K562 (cell line): ENCODE measurements around the gene GLIS1. TPM values are rescaled to one million over a fixed set of nuclear protein-coding genes. Genes with fewer than 3 reads are reported as not detected.

Source experiments
- ATAC-seq: fragments of 200-7000 bp; cut with Tn5 transposase; 3 replicates; pipeline ENCODE4 v1.9.1; 2020; ENCODE audit warnings: moderate library complexity
- BruUV-seq: library from RNA; stranded (reverse); fragments of 400-500 nt; replicated peaks from 2 replicates; lab custom pipeline; 2021; lab: Mats Ljungman, UMichigan
- CTCF ChIA-PET: fragments of 300-600 bp; formaldehyde crosslinking; extraction: SDS; loops from one replicate; lab custom pipeline; 2021; ENCODE audit warnings: low intra/inter-chr PET ratio; lab: Yijun Ruan, JAX
- POLR2A ChIA-PET: fragments of 300-600, 350-650 bp; sonication (Branson Sonifier 250); formaldehyde crosslinking; extraction: SDS; loops from one replicate; lab custom pipeline; 2021; ENCODE audit warnings: antibody characterized with exemption, inconsistent platforms; lab: Yijun Ruan, JAX
- DNase-seq, 4 experiments: peaks; one replicate each; pipeline versions ENCODE4 v3.0.0 to v3.0.0-alpha.2; 2011 to 2018; ENCODE audit warnings: low spot score in 3 of 4, mixed read lengths in 3 of 4; ENCODE audit errors: extremely low read depth in 1 of 4
- FAIRE-seq: peaks from 2 replicates; lab custom pipeline; 2011; peaks lifted over from hg19 to GRCh38; lab: Jason Lieb, UNC
- H2AFZ ChIP-seq: 2 replicates; pipeline ENCODE4 v1.6.0; 2011; ENCODE audit warnings: low read depth, low read length, control low read depth, inconsistent platforms
- H3K27ac ChIP-seq: fragments of 200-600 bp; 3 replicates; pipeline ENCODE4 v1.8.0; 2011; ENCODE audit warnings: low read depth, mild to moderate bottlenecking, control low read depth, inconsistent platforms, low read length, moderate library complexity, mixed read lengths; ENCODE audit errors: extremely low read depth
- H3K27me3 ChIP-seq, 2 experiments: fragments of 300-600 bp in 1 of 2; 2 replicates in 1 of 2; 3 replicates in 1 of 2; pipeline versions ENCODE4 v1.6.0 to v1.8.0; 2011; ENCODE audit warnings: inconsistent platforms in 2 of 2, low read length in 2 of 2, mild to moderate bottlenecking in 1 of 2, mixed read lengths in 1 of 2, moderate library complexity in 1 of 2; ENCODE audit not compliant: control insufficient read depth in 2 of 2, insufficient read depth in 2 of 2
- H3K36me3 ChIP-seq: fragments of 300-600 bp; 3 replicates; pipeline ENCODE4 v1.8.0; 2011; ENCODE audit warnings: mild to moderate bottlenecking, low read length, inconsistent platforms; ENCODE audit not compliant: control insufficient read depth, insufficient read depth
- H3K4me1 ChIP-seq, 2 experiments: fragments of 200-600 bp in 1 of 2; replicated peaks in 1 of 2; 2 replicates in 1 of 2; 3 replicates in 1 of 2; pipeline versions ENCODE4 v1.5.1 to v1.8.0; 2011; ENCODE audit warnings: inconsistent platforms in 2 of 2, low read length in 2 of 2, mild to moderate bottlenecking in 1 of 2, mixed read lengths in 1 of 2, moderate library complexity in 1 of 2; ENCODE audit not compliant: control insufficient read depth in 2 of 2, insufficient read depth in 2 of 2
- H3K4me2 ChIP-seq: 2 replicates; pipeline ENCODE4 v1.6.1; 2011; ENCODE audit warnings: low read length, control low read depth, inconsistent platforms, mixed read lengths; ENCODE audit not compliant: insufficient read depth
- H3K4me3 ChIP-seq: fragments of 200-600 bp; sonication (generic), shearing (Covaris generic); 2 replicates; pipeline ENCODE4 v1.5.1; 2016; ENCODE audit warnings: control low read depth, inconsistent platforms
- H3K79me2 ChIP-seq: fragments of 200-600 bp; 3 replicates; pipeline ENCODE4 v1.8.0; 2011; ENCODE audit warnings: low read length, inconsistent platforms; ENCODE audit not compliant: control insufficient read depth, insufficient read depth
- H3K9ac ChIP-seq, 2 experiments: 2 replicates each; pipeline versions ENCODE4 v1.6.0 to v1.6.1; 2011; ENCODE audit warnings: low read depth in 2 of 2, low read length in 2 of 2, control low read depth in 1 of 2, inconsistent platforms in 1 of 2, mild to moderate bottlenecking in 1 of 2, mixed read lengths in 1 of 2; ENCODE audit not compliant: insufficient read depth in 1 of 2
- H3K9me1 ChIP-seq: one replicate; pipeline ENCODE4 v1.6.0; 2011; ENCODE audit warnings: inconsistent platforms, mild to moderate bottlenecking, low read length, moderate library complexity; ENCODE audit not compliant: control insufficient read depth, insufficient read depth
- H3K9me3 ChIP-seq: replicated peaks from 2 replicates; pipeline ENCODE4 v1.5.1; 2011; ENCODE audit warnings: low read depth, low read length, inconsistent platforms; ENCODE audit not compliant: control insufficient read depth, insufficient read depth
- H4K20me1 ChIP-seq: replicated peaks from 2 replicates; pipeline ENCODE4 v1.6.1; 2011; ENCODE audit warnings: low read length, inconsistent platforms, mixed read lengths; ENCODE audit not compliant: control insufficient read depth, insufficient read depth
- GABPA ChIP-seq: fragments of 200-800 bp; sonication (Bioruptor generic); conservative IDR thresholded peaks from 2 replicates; pipeline ENCODE4 v1.6.1; 2016; ENCODE audit warnings: low read depth, missing genetic modification characterization, missing compliant biosample characterization
- KLF16 ChIP-seq: IDR thresholded peaks from 2 replicates; pipeline ENCODE4 v1.6.1; 2016; ENCODE audit warnings: antibody characterized with exemption
- NFE2 ChIP-seq: IDR thresholded peaks from 2 replicates; pipeline ENCODE4 v1.6.1; 2014; ENCODE audit warnings: antibody characterized with exemption, low read depth
- RBM17 ChIP-seq: fragments of 200-400 bp; formaldehyde crosslinking; IDR thresholded peaks from 2 replicates; pipeline ENCODE4 v1.6.1; 2017; ENCODE audit warnings: low read depth, mild to moderate bottlenecking, low read length, borderline replicate concordance
- RFX5 ChIP-seq: IDR thresholded peaks from 2 replicates; pipeline ENCODE4 v1.6.1; 2011; ENCODE audit warnings: low read depth, mild to moderate bottlenecking, improper control_type of control experiment, low read length
- ZFX ChIP-seq: sonication (generic); formaldehyde crosslinking; IDR thresholded peaks from 2 replicates; pipeline ENCODE4 v1.8.0; 2022; ENCODE audit warnings: mild to moderate bottlenecking, missing genetic modification reagents, moderate library complexity
- ZNF324 ChIP-seq: fragments of 250-450 bp; sonication (Bioruptor Pico); IDR thresholded peaks from 2 replicates; pipeline ENCODE4 v1.4.0; 2020; ENCODE audit warnings: mild to moderate bottlenecking
- ZNF57 ChIP-seq: fragments of 450-650 bp; formaldehyde crosslinking; IDR thresholded peaks from 2 replicates; pipeline ENCODE4 v1.4.0; 2020; ENCODE audit warnings: mild to moderate bottlenecking, moderate library complexity
- in situ Hi-C: fragments of 300-500 bp; cut with MboI; formaldehyde crosslinking; loops from 4 replicates; pipeline ENCODE4 v1.15.0; 2018; ENCODE audit warnings: inconsistent platforms, mixed read lengths
- intact Hi-C: fragments of 100-400 bp; cut with micrococcal nuclease; formaldehyde crosslinking; loops from 2 replicates; pipeline ENCODE4 v1.14.2; 2022
- polyA plus RNA-seq, 8 experiments: library from polyadenylated mRNA; depleted of rRNA in 4 of 8; stranded (reverse) in 5 of 8; unstranded in 3 of 8; fragments of >200 nt; fragmentation: Nextera tagmentation in 2 of 8; fragmentation: Illumina TruSeq in 1 of 8; extraction: Ambion mirVana in 2 of 8; extraction: Trizol in 1 of 8; gene quantifications; 2 replicates each; pipeline versions ENCODE4 v1.2.1 to v1.2.3, GENCODE V29; 2011 to 2014; ENCODE audit warnings: inconsistent platforms in 1 of 8, missing spikeins in 1 of 8
- total RNA-seq, 7 experiments: library from RNA; depleted of rRNA in 6 of 7; stranded (reverse); fragments of >200 nt in 6 of 7; fragmentation: Illumina TruSeq in 2 of 7; extraction: Trizol in 2 of 7; gene quantifications; 2 replicates each; pipeline versions ENCODE4 v1.2.1 to v1.2.3, GENCODE V29; 2011 to 2021; ENCODE audit warnings: low replicate concordance in 1 of 7
- TF ChIP-seq, protein P1 (sequence below): sonication (generic); formaldehyde crosslinking; IDR thresholded peaks from 2 replicates; pipeline ENCODE4 v1.8.1; 2022; ENCODE audit warnings: missing genetic modification reagents
- TF ChIP-seq, protein P2 (sequence below), 2 experiments: IDR thresholded peaks in 1 of 2; conservative IDR thresholded peaks in 1 of 2; 2 replicates each; pipeline ENCODE4 v1.6.1; 2016; ENCODE audit warnings: low read depth in 2 of 2, mild to moderate bottlenecking in 1 of 2, missing compliant biosample characterization in 1 of 2, missing genetic modification characterization in 1 of 2, moderate library complexity in 1 of 2
- TF ChIP-seq, protein P3 (sequence below): sonication (generic); formaldehyde crosslinking; IDR thresholded peaks from 2 replicates; pipeline ENCODE4 v1.8.0; 2023; ENCODE audit warnings: missing genetic modification reagents, mild to moderate bottlenecking, borderline replicate concordance

The GLIS1 gene
- total and polyA plus RNA-seq, 9 of the 15 experiments (the other 6 are each of a cell fraction or from before 2014, with no cell fraction given) = not detected

DNA sequence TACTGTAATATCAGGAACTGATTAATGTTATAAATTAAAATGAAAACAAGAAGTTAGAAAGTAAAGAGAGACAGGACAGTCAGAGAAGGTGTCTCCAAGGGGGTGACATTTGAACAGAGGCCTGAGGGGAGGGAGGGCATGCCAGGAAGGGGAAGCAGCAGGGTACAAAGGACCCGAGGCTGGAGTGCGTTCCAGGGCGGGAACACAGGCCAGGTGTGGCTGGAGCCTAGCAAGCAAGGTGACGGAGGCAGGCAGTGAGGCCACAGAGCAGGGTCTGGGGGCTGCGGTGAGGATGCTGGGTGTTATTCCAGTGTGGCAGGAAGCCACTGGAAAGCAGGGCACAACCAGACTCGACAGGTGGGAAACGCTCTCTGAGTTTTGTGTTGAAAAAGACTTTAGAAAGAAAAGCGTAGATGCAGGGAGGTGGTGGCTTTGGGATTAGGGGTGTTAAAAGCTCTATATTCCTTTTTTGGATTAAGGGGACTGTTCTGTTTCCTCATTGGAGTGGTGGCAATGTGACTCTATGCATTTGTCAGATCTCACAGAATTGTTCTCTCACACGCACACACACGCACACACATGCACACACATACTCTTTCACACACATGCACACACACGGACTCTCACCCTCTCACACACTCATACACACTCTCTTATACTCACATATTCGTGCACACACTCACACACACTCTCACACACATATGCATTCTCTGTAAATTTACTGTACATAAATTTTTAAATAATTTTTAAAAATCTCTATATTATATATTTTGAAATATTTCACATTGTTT, 124.5 kb downstream of the GLIS1 start (continued):
- TF ChIP-seq, protein P1, sequence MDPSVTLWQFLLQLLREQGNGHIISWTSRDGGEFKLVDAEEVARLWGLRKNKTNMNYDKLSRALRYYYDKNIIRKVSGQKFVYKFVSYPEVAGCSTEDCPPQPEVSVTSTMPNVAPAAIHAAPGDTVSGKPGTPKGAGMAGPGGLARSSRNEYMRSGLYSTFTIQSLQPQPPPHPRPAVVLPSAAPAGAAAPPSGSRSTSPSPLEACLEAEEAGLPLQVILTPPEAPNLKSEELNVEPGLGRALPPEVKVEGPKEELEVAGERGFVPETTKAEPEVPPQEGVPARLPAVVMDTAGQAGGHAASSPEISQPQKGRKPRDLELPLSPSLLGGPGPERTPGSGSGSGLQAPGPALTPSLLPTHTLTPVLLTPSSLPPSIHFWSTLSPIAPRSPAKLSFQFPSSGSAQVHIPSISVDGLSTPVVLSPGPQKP (CRISPR knock-in tag) = no peak
- TF ChIP-seq ZNF324 (CRISPR knock-in tag) (no peak), KLF16 (no peak), NFE2 (no peak)
- TF ChIP-seq, protein P2, sequence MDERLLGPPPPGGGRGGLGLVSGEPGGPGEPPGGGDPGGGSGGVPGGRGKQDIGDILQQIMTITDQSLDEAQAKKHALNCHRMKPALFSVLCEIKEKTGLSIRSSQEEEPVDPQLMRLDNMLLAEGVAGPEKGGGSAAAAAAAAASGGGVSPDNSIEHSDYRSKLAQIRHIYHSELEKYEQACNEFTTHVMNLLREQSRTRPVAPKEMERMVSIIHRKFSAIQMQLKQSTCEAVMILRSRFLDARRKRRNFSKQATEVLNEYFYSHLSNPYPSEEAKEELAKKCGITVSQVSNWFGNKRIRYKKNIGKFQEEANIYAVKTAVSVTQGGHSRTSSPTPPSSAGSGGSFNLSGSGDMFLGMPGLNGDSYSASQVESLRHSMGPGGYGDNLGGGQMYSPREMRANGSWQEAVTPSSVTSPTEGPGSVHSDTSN (CRISPR knock-in tag; IDR thresholded peaks at IDR 0.05; ENCODE audit: low read depth) = no peak
- TF ChIP-seq, protein P2 (tag; conservative IDR thresholded peaks at IDR 0.05; ENCODE audit: low read depth) = no peak

DNA sequence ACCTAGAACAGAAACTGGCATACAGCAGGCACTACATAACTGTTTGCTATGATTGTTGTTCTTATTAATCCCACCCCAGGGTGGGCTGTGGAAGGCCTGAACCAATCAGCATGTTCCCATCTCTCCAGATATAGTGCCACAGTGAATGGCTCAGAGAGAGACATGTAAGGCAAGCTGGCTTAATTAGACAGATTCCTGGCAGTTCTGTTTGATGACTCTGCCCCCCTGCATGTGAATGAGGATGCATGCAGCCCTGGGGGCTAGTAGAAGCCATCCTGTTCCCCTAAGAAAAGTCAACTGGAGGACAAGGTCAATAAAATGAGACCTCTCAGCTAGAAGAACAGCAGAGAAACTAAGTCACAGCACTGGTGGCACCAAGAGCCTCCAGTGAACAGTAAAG, 130.3 kb downstream of the GLIS1 start:
- ChIA-PET POLR2A (no interaction called here), CTCF (no interaction called here)
- Histone ChIP-seq H3K4me1 (peaks cover 0 to 4% of the 10 kb centered on the region in 2 experiments; a peak in 2 of 5 replicates), H3K9ac (no peak overlapping the region), H3K4me3 (no peak overlapping the region), H3K79me2 (no peaks in the 10 kb centered on the region), H3K9me1 (no peaks in the 10 kb centered on the region), H3K27me3 (peaks cover 5 to 29% of the 10 kb centered on the region in 2 experiments; a peak in 4 of 5 replicates), H3K4me2 (no peak overlapping the region), H3K36me3 (no peaks in the 10 kb centered on the region), H3K27ac (no peak overlapping the region), H3K9me3 (no peaks in the 10 kb centered on the region), H4K20me1 (no peaks in the 10 kb centered on the region; the same call in 1 of the 2 replicates), H2AFZ (no peak overlapping the region)
- ATAC-seq (no peak), DNase-seq (no peak), FAIRE-seq (no peak)
- intact Hi-C loops (no loop called here), in situ Hi-C loops (no loop called here)
- no TSS peak for BruUV-seq
- no peak for TF ChIP-seq ZFX (CRISPR knock-in tag)
- no peak for TF ChIP-seq ZNF57 (CRISPR knock-in tag)
- no peak for TF ChIP-seq GABPA
- TF ChIP-seq, protein P3, sequence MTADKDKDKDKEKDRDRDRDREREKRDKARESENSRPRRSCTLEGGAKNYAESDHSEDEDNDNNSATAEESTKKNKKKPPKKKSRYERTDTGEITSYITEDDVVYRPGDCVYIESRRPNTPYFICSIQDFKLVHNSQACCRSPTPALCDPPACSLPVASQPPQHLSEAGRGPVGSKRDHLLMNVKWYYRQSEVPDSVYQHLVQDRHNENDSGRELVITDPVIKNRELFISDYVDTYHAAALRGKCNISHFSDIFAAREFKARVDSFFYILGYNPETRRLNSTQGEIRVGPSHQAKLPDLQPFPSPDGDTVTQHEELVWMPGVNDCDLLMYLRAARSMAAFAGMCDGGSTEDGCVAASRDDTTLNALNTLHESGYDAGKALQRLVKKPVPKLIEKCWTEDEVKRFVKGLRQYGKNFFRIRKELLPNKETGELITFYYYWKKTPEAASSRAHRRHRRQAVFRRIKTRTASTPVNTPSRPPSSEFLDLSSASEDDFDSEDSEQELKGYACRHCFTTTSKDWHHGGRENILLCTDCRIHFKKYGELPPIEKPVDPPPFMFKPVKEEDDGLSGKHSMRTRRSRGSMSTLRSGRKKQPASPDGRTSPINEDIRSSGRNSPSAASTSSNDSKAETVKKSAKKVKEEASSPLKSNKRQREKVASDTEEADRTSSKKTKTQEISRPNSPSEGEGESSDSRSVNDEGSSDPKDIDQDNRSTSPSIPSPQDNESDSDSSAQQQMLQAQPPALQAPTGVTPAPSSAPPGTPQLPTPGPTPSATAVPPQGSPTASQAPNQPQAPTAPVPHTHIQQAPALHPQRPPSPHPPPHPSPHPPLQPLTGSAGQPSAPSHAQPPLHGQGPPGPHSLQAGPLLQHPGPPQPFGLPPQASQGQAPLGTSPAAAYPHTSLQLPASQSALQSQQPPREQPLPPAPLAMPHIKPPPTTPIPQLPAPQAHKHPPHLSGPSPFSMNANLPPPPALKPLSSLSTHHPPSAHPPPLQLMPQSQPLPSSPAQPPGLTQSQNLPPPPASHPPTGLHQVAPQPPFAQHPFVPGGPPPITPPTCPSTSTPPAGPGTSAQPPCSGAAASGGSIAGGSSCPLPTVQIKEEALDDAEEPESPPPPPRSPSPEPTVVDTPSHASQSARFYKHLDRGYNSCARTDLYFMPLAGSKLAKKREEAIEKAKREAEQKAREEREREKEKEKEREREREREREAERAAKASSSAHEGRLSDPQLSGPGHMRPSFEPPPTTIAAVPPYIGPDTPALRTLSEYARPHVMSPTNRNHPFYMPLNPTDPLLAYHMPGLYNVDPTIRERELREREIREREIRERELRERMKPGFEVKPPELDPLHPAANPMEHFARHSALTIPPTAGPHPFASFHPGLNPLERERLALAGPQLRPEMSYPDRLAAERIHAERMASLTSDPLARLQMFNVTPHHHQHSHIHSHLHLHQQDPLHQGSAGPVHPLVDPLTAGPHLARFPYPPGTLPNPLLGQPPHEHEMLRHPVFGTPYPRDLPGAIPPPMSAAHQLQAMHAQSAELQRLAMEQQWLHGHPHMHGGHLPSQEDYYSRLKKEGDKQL (CRISPR knock-in tag) = no peak
- no peak for TF ChIP-seq RBM17
- no peak for TF ChIP-seq RFX5
